BE2C (cell line): ENCODE data around the gene DNAH10.

Experiments
- DNase-seq: peaks from one replicate; pipeline ENCODE4 v3.0.0-alpha.2; 2020
- H3K27me3 ChIP-seq: fragments of 250-450 bp; sonication (Bioruptor Pico); 2 replicates; pipeline ENCODE4 v1.5.1; 2020; ENCODE audit warnings: mild to moderate bottlenecking
- H3K36me3 ChIP-seq: fragments of 250-450 bp; sonication (Bioruptor Pico); 2 replicates; pipeline ENCODE4 v1.5.1; 2020; ENCODE audit warnings: mild to moderate bottlenecking
- H3K4me1 ChIP-seq: fragments of 250-450 bp; sonication (Bioruptor Pico); 2 replicates; pipeline ENCODE4 v1.5.1; 2020
- H3K4me3 ChIP-seq: 2 replicates; pipeline ENCODE4 v1.5.1; 2011; ENCODE audit warnings: low read depth, low read length
- H3K9me3 ChIP-seq: fragments of 250-450 bp; sonication (Bioruptor Pico); 2 replicates; pipeline ENCODE4 v1.5.1; 2020
- TF ChIP-seq, protein P1 (sequence below): IDR thresholded peaks from 2 replicates; pipeline ENCODE4 v1.5.1; 2012; ENCODE audit warnings: mild to moderate bottlenecking, low read depth, low read length

Gene DNAH10

DNA sequence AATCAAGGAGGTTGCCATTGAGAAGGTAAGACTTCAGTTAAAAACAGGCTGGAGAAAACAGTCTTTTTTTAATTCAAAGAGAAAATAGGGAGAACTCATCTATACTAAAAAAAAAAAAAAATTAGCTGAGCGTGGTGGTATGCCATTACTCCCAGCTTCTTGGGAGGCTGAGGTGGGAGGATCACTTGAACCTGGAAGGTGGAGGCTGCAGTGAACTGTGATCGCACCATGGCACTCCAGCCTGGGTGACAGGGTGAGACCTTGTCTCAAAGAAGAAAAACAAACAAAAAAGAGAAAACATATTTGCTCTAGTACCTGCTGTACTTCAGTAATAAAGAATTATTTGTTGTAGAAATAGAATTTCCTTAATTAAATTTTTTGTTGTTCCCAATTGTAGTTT lies 68.6 kb downstream of the DNAH10 start:
- Histone ChIP-seq H3K4me3 (no peak overlapping the region), H3K4me1 (no peaks in the 10 kb centered on the region), H3K27me3 (no peaks in the 10 kb centered on the region), H3K9me3 (peaks cover 7% of the 10 kb centered on the region), H3K36me3 (no peaks in the 10 kb centered on the region)
- TF ChIP-seq, protein P1, sequence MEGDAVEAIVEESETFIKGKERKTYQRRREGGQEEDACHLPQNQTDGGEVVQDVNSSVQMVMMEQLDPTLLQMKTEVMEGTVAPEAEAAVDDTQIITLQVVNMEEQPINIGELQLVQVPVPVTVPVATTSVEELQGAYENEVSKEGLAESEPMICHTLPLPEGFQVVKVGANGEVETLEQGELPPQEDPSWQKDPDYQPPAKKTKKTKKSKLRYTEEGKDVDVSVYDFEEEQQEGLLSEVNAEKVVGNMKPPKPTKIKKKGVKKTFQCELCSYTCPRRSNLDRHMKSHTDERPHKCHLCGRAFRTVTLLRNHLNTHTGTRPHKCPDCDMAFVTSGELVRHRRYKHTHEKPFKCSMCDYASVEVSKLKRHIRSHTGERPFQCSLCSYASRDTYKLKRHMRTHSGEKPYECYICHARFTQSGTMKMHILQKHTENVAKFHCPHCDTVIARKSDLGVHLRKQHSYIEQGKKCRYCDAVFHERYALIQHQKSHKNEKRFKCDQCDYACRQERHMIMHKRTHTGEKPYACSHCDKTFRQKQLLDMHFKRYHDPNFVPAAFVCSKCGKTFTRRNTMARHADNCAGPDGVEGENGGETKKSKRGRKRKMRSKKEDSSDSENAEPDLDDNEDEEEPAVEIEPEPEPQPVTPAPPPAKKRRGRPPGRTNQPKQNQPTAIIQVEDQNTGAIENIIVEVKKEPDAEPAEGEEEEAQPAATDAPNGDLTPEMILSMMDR = no peak
- DNase-seq = no peak

DNA sequence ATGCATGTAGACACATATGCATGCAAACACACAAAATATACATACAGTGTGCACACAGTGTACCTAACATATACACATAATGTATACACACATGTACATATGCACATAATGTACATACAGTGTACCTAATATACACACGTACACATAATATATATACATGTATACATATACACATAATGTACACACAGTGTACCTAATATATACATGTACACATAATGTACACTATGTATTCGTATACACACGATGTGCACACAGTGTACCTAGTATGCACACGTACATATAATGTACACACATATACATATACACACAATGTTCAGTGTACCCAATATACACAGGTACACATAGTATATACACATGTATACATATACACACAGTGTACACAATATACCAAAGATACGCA lies 70.0 kb downstream of the DNAH10 start:
- H3K4me3 ChIP-seq = no peak overlapping the region
- TF ChIP-seq, protein P1 = no peak
- no peaks in the 10 kb centered on the region for H3K4me1 ChIP-seq
- no peaks in the 10 kb centered on the region for H3K36me3 ChIP-seq
- H3K27me3 ChIP-seq = no peaks in the 10 kb centered on the region
- DNase-seq = no peak
- H3K9me3 ChIP-seq = peaks cover 7% of the 10 kb centered on the region

DNA sequence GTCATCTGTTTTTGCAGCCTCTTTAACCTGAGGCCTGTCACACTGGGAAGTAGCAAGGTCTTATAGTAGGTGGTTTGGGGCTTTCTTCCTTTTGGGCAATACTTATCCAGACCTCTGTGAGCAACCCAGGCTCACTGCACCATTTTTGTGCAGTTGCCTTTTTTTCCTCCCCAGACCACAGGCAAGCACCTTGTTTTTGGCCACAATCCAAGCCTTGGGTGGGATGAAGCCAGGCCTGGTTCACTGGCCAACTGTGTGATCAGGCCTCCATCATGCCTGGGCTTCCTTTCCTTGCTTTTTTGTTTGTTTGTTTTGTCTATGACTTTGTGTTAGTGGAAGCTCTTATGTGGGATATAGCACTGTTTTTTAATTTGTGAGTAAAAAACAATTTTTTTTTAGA lies 71.7 kb downstream of the DNAH10 start:
- H3K9me3 ChIP-seq = peaks cover 3% of the 10 kb centered on the region
- no peak overlapping the region for H3K4me3 ChIP-seq
- no peaks in the 10 kb centered on the region for H3K36me3 ChIP-seq
- TF ChIP-seq, protein P1 = no peak
- no peaks in the 10 kb centered on the region; the same call in 1 of the 2 replicates for H3K4me1 ChIP-seq
- H3K27me3 ChIP-seq = no peaks in the 10 kb centered on the region
- peak; percentile 37 for DNase-seq

DNA sequence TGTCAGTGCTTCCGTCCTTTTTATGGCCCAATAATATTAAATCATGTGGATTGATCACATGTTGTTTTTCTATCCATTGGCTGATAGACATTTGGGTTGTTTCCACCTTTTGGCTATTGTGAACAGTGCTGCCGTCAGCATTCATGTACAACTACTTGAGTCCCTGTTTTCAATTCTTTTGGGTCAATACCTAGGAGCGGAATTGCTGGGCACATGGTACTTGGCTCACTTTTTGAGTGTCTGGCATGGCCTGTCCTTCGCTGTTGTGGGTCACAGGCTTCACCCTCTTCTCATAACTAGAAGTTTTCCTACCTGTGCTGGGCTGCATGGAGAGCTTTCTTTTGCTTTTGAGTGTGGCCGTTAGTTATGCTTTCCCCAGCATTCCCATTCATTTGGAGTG lies 72.7 kb downstream of the DNAH10 start:
- Histone ChIP-seq H3K27me3 (no peaks in the 10 kb centered on the region), H3K4me1 (no peaks in the 10 kb centered on the region; the same call in 1 of the 2 replicates), H3K4me3 (no peak overlapping the region), H3K36me3 (no peaks in the 10 kb centered on the region), H3K9me3 (no peaks in the 10 kb centered on the region; the same call in 1 of the 2 replicates)
- TF ChIP-seq, protein P1 = no peak
- DNase-seq = no peak

DNA sequence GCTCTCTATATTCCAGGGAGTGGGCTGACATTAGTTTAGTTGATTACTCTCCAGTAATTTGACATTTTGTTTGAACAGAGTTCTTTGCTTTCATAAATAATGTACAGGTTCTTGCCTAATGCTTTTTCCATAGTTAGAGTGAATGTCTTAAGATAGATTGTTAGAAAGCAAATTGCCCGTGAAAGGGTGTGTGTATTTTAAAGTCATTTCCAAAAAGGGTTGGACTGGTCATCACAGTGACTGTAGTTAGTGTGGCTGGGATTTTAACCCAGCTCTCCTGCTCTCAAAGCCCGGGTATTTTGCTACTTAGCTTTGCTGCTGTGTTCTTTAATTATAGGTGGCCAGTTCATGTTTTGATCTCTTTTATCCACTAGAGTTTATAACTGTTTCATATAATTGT lies 74.2 kb downstream of the DNAH10 start:
- Histone ChIP-seq H3K4me1 (no peaks in the 10 kb centered on the region; the same call in 1 of the 2 replicates), H3K9me3 (no peaks in the 10 kb centered on the region), H3K36me3 (no peaks in the 10 kb centered on the region), H3K4me3 (no peak overlapping the region), H3K27me3 (no peaks in the 10 kb centered on the region)
- TF ChIP-seq, protein P1 = no peak
- DNase-seq = no peak

DNA sequence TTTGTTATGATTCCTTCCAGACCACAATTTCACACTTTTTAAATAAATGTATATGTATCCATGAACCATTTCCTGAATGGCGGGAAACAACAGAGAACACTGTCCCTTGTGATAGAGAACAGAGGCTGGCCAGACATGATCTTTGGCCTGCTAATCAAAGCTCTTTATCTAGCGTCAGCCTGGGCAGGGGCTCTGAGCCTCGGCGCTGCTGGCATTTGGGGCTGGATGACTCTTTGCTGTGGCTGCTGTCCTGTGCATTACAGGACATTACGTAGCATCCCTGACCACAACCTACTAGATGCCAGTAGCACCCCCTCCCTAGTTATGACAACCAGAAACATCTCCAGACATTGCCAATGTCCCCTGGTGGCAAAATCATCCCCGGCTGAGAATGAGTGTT lies 77.7 kb downstream of the DNAH10 start:
- H3K4me1 ChIP-seq = no peaks in the 10 kb centered on the region; the same call in 1 of the 2 replicates
- TF ChIP-seq, protein P1 = peak; percentile 43
- H3K27me3 ChIP-seq = no peaks in the 10 kb centered on the region
- peak; percentile 77 for DNase-seq
- H3K36me3 ChIP-seq = no peaks in the 10 kb centered on the region
- no peaks in the 10 kb centered on the region for H3K9me3 ChIP-seq
- H3K4me3 ChIP-seq = peak overlapping the region; percentile 29
